GM12801 (cell line): ENCODE results near the gene EPHA5.

ENCODE experiments used
- TF ChIP-seq, protein P1 (sequence below): IDR thresholded peaks from one replicate; pipeline ENCODE4 v1.5.1; 2011; ENCODE audit warnings: control low read depth; ENCODE audit not compliant: insufficient read length; ENCODE audit errors: extremely low read depth

Gene EPHA5

DNA sequence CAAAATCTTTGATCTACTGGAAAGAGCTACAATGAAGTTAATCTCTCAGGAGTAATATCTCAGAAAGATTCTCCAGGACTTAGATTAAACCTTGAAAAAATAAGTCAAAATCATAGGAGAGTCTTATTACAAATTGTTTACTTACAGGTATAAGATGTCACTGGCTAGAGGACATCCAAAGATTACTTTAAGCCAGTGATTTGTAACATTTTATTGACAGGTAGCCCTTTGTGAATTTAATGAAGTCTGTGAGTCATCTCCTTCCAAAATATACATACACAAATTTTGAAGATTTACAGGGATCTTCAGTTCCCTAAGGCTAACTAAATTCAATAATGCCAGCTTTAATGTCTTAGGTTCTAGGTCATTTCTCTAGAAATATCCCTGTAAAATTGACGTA lies 359.7 kb downstream of the EPHA5 start:
- TF ChIP-seq, protein P1, sequence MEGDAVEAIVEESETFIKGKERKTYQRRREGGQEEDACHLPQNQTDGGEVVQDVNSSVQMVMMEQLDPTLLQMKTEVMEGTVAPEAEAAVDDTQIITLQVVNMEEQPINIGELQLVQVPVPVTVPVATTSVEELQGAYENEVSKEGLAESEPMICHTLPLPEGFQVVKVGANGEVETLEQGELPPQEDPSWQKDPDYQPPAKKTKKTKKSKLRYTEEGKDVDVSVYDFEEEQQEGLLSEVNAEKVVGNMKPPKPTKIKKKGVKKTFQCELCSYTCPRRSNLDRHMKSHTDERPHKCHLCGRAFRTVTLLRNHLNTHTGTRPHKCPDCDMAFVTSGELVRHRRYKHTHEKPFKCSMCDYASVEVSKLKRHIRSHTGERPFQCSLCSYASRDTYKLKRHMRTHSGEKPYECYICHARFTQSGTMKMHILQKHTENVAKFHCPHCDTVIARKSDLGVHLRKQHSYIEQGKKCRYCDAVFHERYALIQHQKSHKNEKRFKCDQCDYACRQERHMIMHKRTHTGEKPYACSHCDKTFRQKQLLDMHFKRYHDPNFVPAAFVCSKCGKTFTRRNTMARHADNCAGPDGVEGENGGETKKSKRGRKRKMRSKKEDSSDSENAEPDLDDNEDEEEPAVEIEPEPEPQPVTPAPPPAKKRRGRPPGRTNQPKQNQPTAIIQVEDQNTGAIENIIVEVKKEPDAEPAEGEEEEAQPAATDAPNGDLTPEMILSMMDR, result no peak

DNA sequence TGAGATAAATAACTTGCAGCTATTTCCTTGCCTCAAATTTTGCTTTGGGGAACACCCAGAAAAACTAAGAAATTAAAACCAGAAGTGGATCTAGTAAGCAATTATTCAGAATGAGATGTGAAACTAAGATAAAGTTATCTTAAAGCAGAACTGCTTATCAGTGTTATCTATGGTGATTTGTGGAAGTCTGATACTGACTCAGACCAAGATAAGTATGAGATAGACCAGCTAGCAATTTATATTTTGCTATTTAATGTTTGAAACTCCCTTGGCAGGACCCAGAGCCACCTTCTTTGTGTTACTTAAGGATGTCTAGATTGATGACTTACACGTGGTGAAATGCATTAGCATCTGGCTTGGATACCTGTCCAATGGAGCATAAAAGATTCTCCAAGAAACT lies 368.1 kb downstream of the EPHA5 start:
- TF ChIP-seq, protein P1, result no peak

DNA sequence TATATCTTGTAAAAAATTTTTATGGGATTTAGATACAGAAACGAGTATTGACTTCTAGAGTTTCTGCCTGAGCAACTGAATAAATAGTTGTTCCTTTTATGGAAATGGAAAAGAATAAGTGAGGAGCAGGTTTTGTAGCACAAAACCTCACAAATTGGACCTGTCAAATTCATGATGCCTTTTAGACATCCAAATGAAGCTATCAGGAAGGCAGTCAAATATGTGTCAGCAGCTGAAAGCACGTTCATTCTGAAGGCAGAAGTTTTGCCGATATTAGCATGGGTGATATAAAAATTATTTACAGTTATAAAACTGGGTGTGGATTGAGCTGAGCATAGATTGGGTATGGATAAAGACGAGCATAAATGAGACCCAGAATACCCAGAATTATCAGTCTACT lies 374.0 kb downstream of the EPHA5 start:
- TF ChIP-seq, protein P1, result no peak

DNA sequence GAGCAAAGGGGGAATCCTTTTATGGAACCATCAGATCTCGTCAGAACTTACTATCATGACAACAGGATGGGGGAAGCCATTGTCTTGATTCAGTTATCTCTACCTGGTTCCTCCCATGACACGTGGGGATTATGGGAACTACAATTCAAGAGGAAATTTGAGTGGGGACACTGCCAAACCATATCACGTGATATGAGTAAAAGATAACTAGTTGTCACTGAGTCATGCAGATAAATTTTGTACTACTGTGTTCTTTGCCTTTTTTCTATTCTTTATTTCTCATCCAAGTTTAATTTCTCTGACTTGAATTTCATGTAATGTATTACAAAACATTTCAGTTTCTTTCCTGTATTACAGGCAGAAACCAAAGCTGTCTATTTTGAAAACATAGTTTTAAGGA lies 383.2 kb downstream of the EPHA5 start:
- TF ChIP-seq, protein P1, result no peak
